Endothelial cell of umbilical vein (primary cell): ENCODE results near the gene SPPL3. TPM values are rescaled to one million over a fixed set of nuclear protein-coding genes. Genes with fewer than 3 reads are reported as not detected.

Source experiments
- BruUV-seq: library from RNA; stranded (reverse); fragments of 400-500 nt; replicated peaks from 2 replicates; lab custom pipeline; 2021; lab: Mats Ljungman, UMichigan
- CTCF ChIA-PET: fragments of 300-600, 350-600 bp; sonication (Branson Sonifier 250); formaldehyde crosslinking; loops from one replicate; lab custom pipeline; 2021; ENCODE audit warnings: antibody characterized with exemption, inconsistent platforms; lab: Charles Lee
- POLR2A ChIA-PET: fragments of 300-600, 350-600 bp; sonication (Branson Sonifier 250); formaldehyde crosslinking; loops from one replicate; lab custom pipeline; 2021; ENCODE audit warnings: antibody characterized with exemption, inconsistent platforms; lab: Charles Lee
- DNase-seq: peaks from one replicate; pipeline ENCODE4 v3.0.0-alpha.2; 2011; ENCODE audit warnings: low read depth, low spot score
- FAIRE-seq: peaks from 2 replicates; lab custom pipeline; 2011; peaks lifted over from hg19 to GRCh38; lab: Jason Lieb, UNC
- H2AFZ ChIP-seq: 2 replicates; pipeline ENCODE4 v1.6.0; 2012; ENCODE audit warnings: low read depth, low read length, control low read depth, inconsistent platforms
- H3K27ac ChIP-seq: 2 replicates; pipeline ENCODE4 v1.5.1; 2011; ENCODE audit warnings: low read depth, mild to moderate bottlenecking, control low read depth, low read length, moderate library complexity; ENCODE audit not compliant: insufficient read depth
- H3K27me3 ChIP-seq, 2 experiments: 2 replicates each; pipeline versions ENCODE4 v1.6.0 to v1.6.1; 2011; ENCODE audit warnings: low read length in 2 of 2, mixed read lengths in 1 of 2; ENCODE audit not compliant: control insufficient read depth in 2 of 2, insufficient read depth in 2 of 2
- H3K36me3 ChIP-seq, 2 experiments: 2 replicates in 1 of 2; 3 replicates in 1 of 2; pipeline ENCODE4 v1.5.1; 2011; ENCODE audit warnings: low read length in 2 of 2, mild to moderate bottlenecking in 1 of 2, moderate library complexity in 1 of 2; ENCODE audit not compliant: control insufficient read depth in 2 of 2, insufficient read depth in 2 of 2; ENCODE audit errors: extremely low read depth in 1 of 2
- H3K4me1 ChIP-seq: 3 replicates; pipeline ENCODE4 v1.5.1; 2011; ENCODE audit warnings: mild to moderate bottlenecking, low read length; ENCODE audit not compliant: control insufficient read depth, insufficient read depth; ENCODE audit errors: extremely low read depth
- H3K4me2 ChIP-seq: 2 replicates; pipeline ENCODE4 v1.6.1; 2011; ENCODE audit warnings: low read length, control low read depth, mixed read lengths; ENCODE audit not compliant: insufficient read depth
- H3K4me3 ChIP-seq, 3 experiments: fragments of 200-600 bp in 1 of 3; sonication (generic), shearing (Covaris generic) in 1 of 3; replicated peaks in 1 of 3; 2 replicates each; pipeline ENCODE4 v1.5.1; 2011 to 2016; ENCODE audit warnings: control low read depth in 3 of 3, low read length in 3 of 3, mild to moderate bottlenecking in 2 of 3, inconsistent platforms in 1 of 3, low read depth in 1 of 3, moderate library complexity in 1 of 3; ENCODE audit not compliant: insufficient read depth in 1 of 3
- H3K79me2 ChIP-seq: 2 replicates; pipeline ENCODE4 v1.6.0; 2012; ENCODE audit warnings: low read length, inconsistent platforms; ENCODE audit not compliant: control insufficient read depth, insufficient read depth
- H3K9ac ChIP-seq: replicated peaks from 2 replicates; pipeline ENCODE3; 2011; ENCODE audit warnings: low read length, control low read depth; ENCODE audit not compliant: insufficient read depth; ENCODE audit errors: extremely low read depth
- H3K9me1 ChIP-seq: replicated peaks from 3 replicates; pipeline ENCODE4 v1.6.0; 2011; ENCODE audit warnings: mild to moderate bottlenecking, low read length; ENCODE audit not compliant: control insufficient read depth, insufficient read depth; ENCODE audit errors: extremely low read depth
- H3K9me3 ChIP-seq: replicated peaks from 2 replicates; pipeline ENCODE4 v1.5.1; 2012; ENCODE audit warnings: low read length, inconsistent platforms; ENCODE audit not compliant: control insufficient read depth, insufficient read depth
- H4K20me1 ChIP-seq: replicated peaks from 2 replicates; pipeline ENCODE3; 2011; ENCODE audit warnings: mild to moderate bottlenecking, low read length; ENCODE audit not compliant: control insufficient read depth, insufficient read depth; ENCODE audit errors: extremely low read depth
- EZH2 ChIP-seq: IDR thresholded peaks from 2 replicates; pipeline ENCODE4 v1.6.1; 2012; ENCODE audit warnings: borderline replicate concordance, low read depth, mild to moderate bottlenecking, moderate library complexity, low read length, inconsistent platforms; ENCODE audit not compliant: severe bottlenecking
- FOS ChIP-seq: IDR thresholded peaks from 2 replicates; pipeline ENCODE4 v1.6.1; 2011; ENCODE audit warnings: mild to moderate bottlenecking, low read length, moderate library complexity, borderline replicate concordance; ENCODE audit not compliant: insufficient read depth
- GATA2 ChIP-seq: IDR thresholded peaks from 2 replicates; pipeline ENCODE4 v1.7.0; 2011; ENCODE audit warnings: low read depth, mild to moderate bottlenecking, moderate library complexity, mixed read lengths, low read length; ENCODE audit not compliant: insufficient read length, insufficient read depth
- JUN ChIP-seq: IDR thresholded peaks from 2 replicates; pipeline ENCODE4 v1.6.1; 2011; ENCODE audit warnings: borderline replicate concordance, low read depth; ENCODE audit not compliant: insufficient read length, insufficient read depth
- MYC ChIP-seq: IDR thresholded peaks from one replicate; pipeline ENCODE4 v1.6.1; 2011; ENCODE audit warnings: mild to moderate bottlenecking, low read depth, low read length
- POLR2A ChIP-seq: IDR thresholded peaks from 2 replicates; pipeline ENCODE4 v1.6.1; 2012; ENCODE audit warnings: low read depth, mild to moderate bottlenecking, control low read depth, low read length
- POLR2AphosphoS5 ChIP-seq: IDR thresholded peaks from 2 replicates; pipeline ENCODE4 v1.6.1; 2012; ENCODE audit warnings: low read depth, mild to moderate bottlenecking, control low read depth, low read length, moderate library complexity; ENCODE audit not compliant: insufficient read depth
- dilution Hi-C: fragments of 300-500 bp; cut with MboI; formaldehyde crosslinking; loops from one replicate; pipeline ENCODE4 v1.15.0; 2019; ENCODE audit warnings: low sequenced_read_pairs; ENCODE audit not compliant: extremely low pct_ligation_motif_present
- intact Hi-C: fragments of 100-400 bp; cut with micrococcal nuclease; formaldehyde crosslinking; loops from one replicate; pipeline ENCODE4 v1.10.0; 2022
- polyA plus RNA-seq, 4 experiments: library from polyadenylated mRNA; depleted of rRNA in 3 of 4; stranded (reverse) in 3 of 4; unstranded in 1 of 4; fragments of >200 nt; gene quantifications; 2 replicates each; pipeline versions ENCODE4 v1.2.1 to v1.2.3, GENCODE V29; 2011 to 2012; ENCODE audit warnings: missing spikeins in 1 of 4
- total RNA-seq: library from RNA; stranded (reverse); gene quantifications from 2 replicates; pipeline ENCODE4 v1.2.3, GENCODE V29; 2021
- TF ChIP-seq, protein P1 (sequence below), 2 donors: IDR thresholded peaks; 1 replicate in 1 of 2; 2 replicates in 1 of 2; pipeline ENCODE4 v1.5.1; 2011; ENCODE audit warnings: low read length in 2 of 2, mild to moderate bottlenecking in 2 of 2, moderate library complexity in 2 of 2, control low read depth in 1 of 2, inconsistent platforms in 1 of 2, low read depth in 1 of 2; ENCODE audit not compliant: insufficient read depth in 1 of 2; ENCODE audit errors: extremely low read depth in 1 of 2
- TF ChIP-seq, protein P2 (sequence below): IDR thresholded peaks from 2 replicates; pipeline ENCODE4 v1.6.1; 2011; ENCODE audit not compliant: insufficient read depth, insufficient read length

The SPPL3 gene
- total and polyA plus RNA-seq, 2 donors (not counting 3 experiments of a cell fraction or from before 2014, with no cell fraction given) = 30.6 to 53.0 TPM

DNA sequence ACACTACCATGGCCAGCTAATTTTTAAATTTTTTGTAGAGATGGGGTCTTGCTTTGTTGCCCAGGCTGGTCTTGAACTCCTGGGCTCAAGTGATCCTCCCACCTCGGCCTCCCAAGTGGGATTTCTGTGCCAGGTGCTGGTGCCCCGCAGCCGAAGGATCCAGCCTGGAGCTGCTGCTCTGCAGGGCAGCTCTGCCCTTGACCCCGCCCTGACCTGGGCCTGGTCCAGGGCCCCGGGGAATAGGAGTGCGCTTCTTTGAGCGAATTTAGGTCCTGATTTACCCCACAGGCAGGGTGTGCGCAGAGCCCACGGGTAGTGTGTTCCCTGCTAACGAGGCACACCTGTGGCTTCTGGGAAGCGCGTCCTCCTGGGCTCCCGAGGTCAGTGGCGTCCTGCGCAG lies 163.3 kb downstream of the SPPL3 start:
- dilution Hi-C loops = no loop called here
- no TSS peak for BruUV-seq
- intact Hi-C loops = no loop called here
- Histone ChIP-seq H3K9me1 (no peaks in the 10 kb centered on the region), H3K27me3 (no peaks in the 10 kb centered on the region), H3K36me3 (no peaks in the 10 kb centered on the region), H3K9me3 (no peaks in the 10 kb centered on the region), H3K9ac (no peak overlapping the region), H3K27ac (no peak overlapping the region), H3K4me3 (no peak overlapping the region), H3K4me1 (no peaks in the 10 kb centered on the region), H2AFZ (no peak overlapping the region), H3K4me2 (no peak overlapping the region), H3K79me2 (no peaks in the 10 kb centered on the region), H4K20me1 (no peaks in the 10 kb centered on the region)
- DNase-seq = no peak
- no peak for FAIRE-seq
- POLR2A ChIA-PET = no interaction called here
- TF ChIP-seq JUN (no peak), POLR2A (no peak), GATA2 (no peak), FOS (no peak), POLR2AphosphoS5 (no peak), EZH2 (no peak), MYC (no peak)
- TF ChIP-seq, protein P1, sequence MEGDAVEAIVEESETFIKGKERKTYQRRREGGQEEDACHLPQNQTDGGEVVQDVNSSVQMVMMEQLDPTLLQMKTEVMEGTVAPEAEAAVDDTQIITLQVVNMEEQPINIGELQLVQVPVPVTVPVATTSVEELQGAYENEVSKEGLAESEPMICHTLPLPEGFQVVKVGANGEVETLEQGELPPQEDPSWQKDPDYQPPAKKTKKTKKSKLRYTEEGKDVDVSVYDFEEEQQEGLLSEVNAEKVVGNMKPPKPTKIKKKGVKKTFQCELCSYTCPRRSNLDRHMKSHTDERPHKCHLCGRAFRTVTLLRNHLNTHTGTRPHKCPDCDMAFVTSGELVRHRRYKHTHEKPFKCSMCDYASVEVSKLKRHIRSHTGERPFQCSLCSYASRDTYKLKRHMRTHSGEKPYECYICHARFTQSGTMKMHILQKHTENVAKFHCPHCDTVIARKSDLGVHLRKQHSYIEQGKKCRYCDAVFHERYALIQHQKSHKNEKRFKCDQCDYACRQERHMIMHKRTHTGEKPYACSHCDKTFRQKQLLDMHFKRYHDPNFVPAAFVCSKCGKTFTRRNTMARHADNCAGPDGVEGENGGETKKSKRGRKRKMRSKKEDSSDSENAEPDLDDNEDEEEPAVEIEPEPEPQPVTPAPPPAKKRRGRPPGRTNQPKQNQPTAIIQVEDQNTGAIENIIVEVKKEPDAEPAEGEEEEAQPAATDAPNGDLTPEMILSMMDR (IDR thresholded peaks at IDR 0.05; ENCODE audit: extremely low read depth in 1 of 2, insufficient read depth in 1 of 2, low read depth in 1 of 2, low read length in 2 of 2) = no peak
- TF ChIP-seq, protein P2, sequence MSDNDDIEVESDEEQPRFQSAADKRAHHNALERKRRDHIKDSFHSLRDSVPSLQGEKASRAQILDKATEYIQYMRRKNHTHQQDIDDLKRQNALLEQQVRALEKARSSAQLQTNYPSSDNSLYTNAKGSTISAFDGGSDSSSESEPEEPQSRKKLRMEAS = no peak
- CTCF ChIA-PET = no interaction called here
